OCI-LY1 (cell line): Measurements from ENCODE around the gene PLXDC1.

Experiments
- H2AFZ ChIP-seq: fragments of 200-600 bp; sonication (generic), shearing (Covaris generic); 2 replicates; pipeline ENCODE4 v1.6.0; 2014; ENCODE audit warnings: antibody characterized with exemption, mild to moderate bottlenecking, low read length
- H3F3A ChIP-seq: fragments of 200-600 bp; sonication (generic), shearing (Covaris generic); 2 replicates; pipeline ENCODE4 v1.6.0; 2014; ENCODE audit warnings: mild to moderate bottlenecking, antibody characterized with exemption, low read length, moderate library complexity; ENCODE audit not compliant: insufficient read depth
- H3K27ac ChIP-seq: fragments of 200-600 bp; sonication (generic); 2 replicates; pipeline ENCODE4 v1.5.1; 2014; ENCODE audit warnings: low read length, mixed run types, mild to moderate bottlenecking, low read depth; ENCODE audit not compliant: poor library complexity, severe bottlenecking
- H3K27me3 ChIP-seq: fragments of 200-600 bp; sonication (generic); 2 replicates; pipeline ENCODE4 v1.6.0; 2014; ENCODE audit warnings: antibody characterized with exemption, mild to moderate bottlenecking, low read length, moderate library complexity; ENCODE audit not compliant: insufficient read depth
- H3K36me3 ChIP-seq: fragments of 200-600 bp; sonication (generic); 2 replicates; pipeline ENCODE4 v1.6.1; 2014; ENCODE audit warnings: mild to moderate bottlenecking, antibody characterized with exemption, low read length, moderate library complexity, mixed read lengths; ENCODE audit not compliant: insufficient read depth
- H3K4me1 ChIP-seq: fragments of 200-600 bp; sonication (generic); 2 replicates; pipeline ENCODE4 v1.5.1; 2014; ENCODE audit warnings: mild to moderate bottlenecking, low read length, moderate library complexity; ENCODE audit not compliant: insufficient read depth, severe bottlenecking
- H3K4me2 ChIP-seq: fragments of 200-600 bp; sonication (generic), shearing (Covaris generic); 2 replicates; pipeline ENCODE4 v1.6.1; 2014; ENCODE audit warnings: low read length
- H3K4me3 ChIP-seq: fragments of 200-600 bp; sonication (generic); 2 replicates; pipeline ENCODE4 v1.5.1; 2014; ENCODE audit warnings: low read length, low read depth, mild to moderate bottlenecking, mixed read lengths; ENCODE audit not compliant: poor library complexity, severe bottlenecking
- H3K79me2 ChIP-seq: fragments of 200-600 bp; shearing (Covaris generic); 2 replicates; pipeline ENCODE4 v1.6.1; 2016; ENCODE audit warnings: mixed run types, low read length, mixed read lengths; ENCODE audit not compliant: insufficient read depth
- H3K9ac ChIP-seq: fragments of 200-600 bp; sonication (generic), shearing (Covaris generic); 2 replicates; pipeline ENCODE4 v1.6.1; 2014; ENCODE audit warnings: mild to moderate bottlenecking, low read length, mixed read lengths
- H3K9me2 ChIP-seq: fragments of 200-600 bp; sonication (generic), shearing (Covaris generic); 2 replicates; pipeline ENCODE4 v1.6.1; 2014; ENCODE audit warnings: low read depth, mild to moderate bottlenecking, low read length, mixed read lengths
- H3K9me3 ChIP-seq: fragments of 200-600 bp; shearing (Covaris generic); 2 replicates; pipeline ENCODE4 v1.6.1; 2014; ENCODE audit warnings: low read length, mixed read lengths
- H4K20me1 ChIP-seq: fragments of 200-600 bp; sonication (generic), shearing (Covaris generic); 2 replicates; pipeline ENCODE4 v1.6.0; 2016; ENCODE audit warnings: mild to moderate bottlenecking, low read length; ENCODE audit not compliant: insufficient read depth
- EZH2 ChIP-seq: fragments of 200-600 bp; sonication (generic), shearing (Covaris generic); IDR thresholded peaks from 2 replicates; pipeline ENCODE4 v1.8.0; 2017; ENCODE audit warnings: borderline replicate concordance, mixed run types, mild to moderate bottlenecking, antibody characterized with exemption, low read length, moderate library complexity, mixed read lengths
- TF ChIP-seq, protein P1 (sequence below): fragments of 200-600 bp; sonication (generic), shearing (Covaris generic); IDR thresholded peaks from 2 replicates; pipeline ENCODE4 v1.5.1; 2017; ENCODE audit warnings: mild to moderate bottlenecking, antibody characterized with exemption, low read length, moderate library complexity, mixed read lengths

The PLXDC1 gene

DNA sequence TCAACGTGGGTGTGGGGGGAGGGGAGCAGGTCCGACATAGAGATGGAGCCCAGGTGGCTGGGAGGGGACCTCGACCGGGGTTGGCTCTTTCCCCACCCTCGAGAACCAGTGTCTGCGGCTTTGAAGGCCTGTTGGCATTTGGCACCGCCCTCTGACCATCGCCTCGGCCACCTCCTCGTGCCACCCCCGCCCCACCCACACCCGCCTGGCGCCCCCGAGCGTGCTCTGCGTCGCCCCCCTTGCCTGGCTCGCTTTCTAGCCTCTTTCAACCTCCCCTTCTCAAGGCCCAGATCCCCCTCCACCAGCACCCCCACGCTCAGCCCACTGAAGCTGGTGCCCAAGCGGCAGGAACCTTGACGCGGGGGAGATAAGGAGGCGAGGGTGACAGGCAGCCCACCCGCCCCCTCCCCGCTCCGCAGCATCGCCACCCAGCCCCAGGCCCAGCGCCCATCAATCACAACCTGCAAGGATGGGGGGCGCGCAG is 45.4 kb upstream of the PLXDC1 start:
- peak overlapping the region; percentile 73 for H3K9ac ChIP-seq
- H3K4me2 ChIP-seq, result peak overlapping the region; percentile 99
- H4K20me1 ChIP-seq, result no peaks in the 10 kb centered on the region
- no peaks in the 10 kb centered on the region for H3K9me2 ChIP-seq
- peaks cover 42% of the 10 kb centered on the region for H3K36me3 ChIP-seq
- TF ChIP-seq, protein P1, sequence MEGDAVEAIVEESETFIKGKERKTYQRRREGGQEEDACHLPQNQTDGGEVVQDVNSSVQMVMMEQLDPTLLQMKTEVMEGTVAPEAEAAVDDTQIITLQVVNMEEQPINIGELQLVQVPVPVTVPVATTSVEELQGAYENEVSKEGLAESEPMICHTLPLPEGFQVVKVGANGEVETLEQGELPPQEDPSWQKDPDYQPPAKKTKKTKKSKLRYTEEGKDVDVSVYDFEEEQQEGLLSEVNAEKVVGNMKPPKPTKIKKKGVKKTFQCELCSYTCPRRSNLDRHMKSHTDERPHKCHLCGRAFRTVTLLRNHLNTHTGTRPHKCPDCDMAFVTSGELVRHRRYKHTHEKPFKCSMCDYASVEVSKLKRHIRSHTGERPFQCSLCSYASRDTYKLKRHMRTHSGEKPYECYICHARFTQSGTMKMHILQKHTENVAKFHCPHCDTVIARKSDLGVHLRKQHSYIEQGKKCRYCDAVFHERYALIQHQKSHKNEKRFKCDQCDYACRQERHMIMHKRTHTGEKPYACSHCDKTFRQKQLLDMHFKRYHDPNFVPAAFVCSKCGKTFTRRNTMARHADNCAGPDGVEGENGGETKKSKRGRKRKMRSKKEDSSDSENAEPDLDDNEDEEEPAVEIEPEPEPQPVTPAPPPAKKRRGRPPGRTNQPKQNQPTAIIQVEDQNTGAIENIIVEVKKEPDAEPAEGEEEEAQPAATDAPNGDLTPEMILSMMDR, result no peak
- no peak for TF ChIP-seq EZH2
- peak overlapping the region; percentile 82 for H3K27ac ChIP-seq
- H3K4me3 ChIP-seq, result peak overlapping the region; percentile 69
- H3F3A ChIP-seq, result peaks cover 9% of the 10 kb centered on the region; the same call in 1 of the 2 replicates
- peaks cover 12% of the 10 kb centered on the region for H3K79me2 ChIP-seq
- H2AFZ ChIP-seq, result no peak overlapping the region
- H3K9me3 ChIP-seq, result no peaks in the 10 kb centered on the region
- no peaks in the 10 kb centered on the region for H3K27me3 ChIP-seq
- peaks cover 50% of the 10 kb centered on the region for H3K4me1 ChIP-seq

DNA sequence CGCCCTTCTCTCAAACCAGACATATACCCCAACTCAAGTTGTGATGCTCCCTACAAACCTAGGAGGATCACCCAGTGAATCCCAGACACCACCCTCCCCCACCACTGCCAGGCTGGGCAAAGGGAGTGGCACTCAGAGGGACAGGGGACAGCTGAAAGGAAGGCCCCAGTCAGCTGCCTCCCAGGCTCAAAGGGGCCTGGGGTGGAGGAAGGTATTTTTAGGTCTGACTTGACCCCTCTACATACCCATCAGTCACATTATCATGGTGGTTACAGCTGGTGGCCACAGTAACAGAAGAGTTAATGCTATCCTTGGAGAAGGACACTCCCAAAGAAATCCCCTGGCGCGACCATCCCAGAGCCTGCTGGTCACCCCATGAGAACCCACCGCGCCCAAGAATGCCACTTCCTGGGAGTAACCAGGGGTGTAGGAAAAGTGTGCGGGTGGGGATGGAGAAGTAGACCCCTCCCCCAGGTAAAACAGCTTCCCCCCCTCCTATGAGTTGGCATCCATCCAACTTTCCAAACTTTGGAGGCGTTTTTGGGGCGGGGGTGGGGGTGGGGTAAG is 44.9 kb upstream of the PLXDC1 start:
- peak overlapping the region; percentile 99 for H3K4me2 ChIP-seq
- peak overlapping the region; percentile 53 for H3K9ac ChIP-seq
- H3K9me3 ChIP-seq, result no peaks in the 10 kb centered on the region
- H3K27ac ChIP-seq, result peak overlapping the region; percentile 82
- peaks cover 42% of the 10 kb centered on the region for H3K36me3 ChIP-seq
- H3K4me1 ChIP-seq, result peaks cover 45% of the 10 kb centered on the region
- H3K4me3 ChIP-seq, result peak overlapping the region; percentile 69
- H3K79me2 ChIP-seq, result peaks cover 12% of the 10 kb centered on the region
- TF ChIP-seq, protein P1, result no peak
- no peak for TF ChIP-seq EZH2
- H3K9me2 ChIP-seq, result no peaks in the 10 kb centered on the region
- no peaks in the 10 kb centered on the region for H3K27me3 ChIP-seq
- no peaks in the 10 kb centered on the region for H4K20me1 ChIP-seq
- H2AFZ ChIP-seq, result no peak overlapping the region
- peaks cover 9% of the 10 kb centered on the region; the same call in 1 of the 2 replicates for H3F3A ChIP-seq

DNA sequence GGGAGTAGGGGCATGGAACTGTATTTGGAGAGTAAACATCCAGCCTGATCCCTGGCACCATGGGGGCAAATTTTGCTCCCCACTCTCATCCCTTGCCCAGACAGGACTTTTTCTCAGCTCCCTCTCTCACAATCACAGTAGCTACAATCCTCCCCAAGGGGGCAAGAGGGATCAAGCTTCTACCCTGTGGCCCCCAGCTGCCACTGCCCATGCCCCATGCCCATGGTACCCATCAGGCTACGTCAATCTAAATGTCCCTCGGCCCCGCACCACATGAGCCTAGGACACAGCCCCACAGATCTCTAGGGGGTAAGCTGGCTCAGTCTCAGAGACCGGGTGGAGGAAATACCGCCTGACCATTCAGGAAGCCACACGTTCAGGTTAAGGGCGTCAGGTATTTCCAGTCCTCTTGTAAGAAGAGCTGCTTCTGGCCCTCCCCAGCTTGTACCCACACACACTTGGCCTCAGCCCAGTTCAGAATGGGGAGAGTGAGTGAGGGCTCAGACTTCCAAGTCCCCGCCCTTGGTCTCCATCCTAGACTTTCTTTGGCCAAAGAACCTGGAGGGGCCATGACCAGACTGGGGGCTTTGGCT is 44.2 kb upstream of the PLXDC1 start:
- no peaks in the 10 kb centered on the region for H3K9me2 ChIP-seq
- H3K79me2 ChIP-seq, result peaks cover 5% of the 10 kb centered on the region
- TF ChIP-seq, protein P1, result no peak
- TF ChIP-seq EZH2, result no peak
- H3K4me2 ChIP-seq, result peak overlapping the region; percentile 99
- H3K36me3 ChIP-seq, result peaks cover 41% of the 10 kb centered on the region
- H3K27ac ChIP-seq, result peak overlapping the region; percentile 82
- peaks cover 38% of the 10 kb centered on the region for H3K4me1 ChIP-seq
- peak overlapping the region; percentile 53 for H3K9ac ChIP-seq
- H3K4me3 ChIP-seq, result peak overlapping the region; percentile 69
- peaks cover 9% of the 10 kb centered on the region; the same call in 1 of the 2 replicates for H3F3A ChIP-seq
- H4K20me1 ChIP-seq, result no peaks in the 10 kb centered on the region
- H3K27me3 ChIP-seq, result no peaks in the 10 kb centered on the region
- no peak overlapping the region for H2AFZ ChIP-seq
- H3K9me3 ChIP-seq, result no peaks in the 10 kb centered on the region
